HUDEP-2 (cell line): ENCODE results near the gene KNTC1.
"Not testable (repeated sequence)": the region's sequence is repeated elsewhere in the genome, so short reads cannot be mapped to it uniquely, and the experiment has no call there.

Experiments
- DNase-seq, 76 experiments: peaks; one replicate each; lab custom pipeline; 2025; ENCODE audit not compliant: unreplicated experiment in 76 of 76; lab: John Stamatoyannopoulos, UW

Gene KNTC1

GRCh38 chr12:122544537-122544936 is 17.5 kb downstream of the KNTC1 start:
- DNase-seq: no peak

- no peak for DNase-seq
Observed at GRCh38 chr12:122545855-122546254, 18.8 kb downstream of the KNTC1 start.

- DNase-seq: no peak
Observed at GRCh38 chr12:122547330-122547729, 20.3 kb downstream of the KNTC1 start.

- DNase-seq: no peak
Observed at GRCh38 chr12:122558745-122559641, 31.9 kb downstream of the KNTC1 start.

- DNase-seq: no peak
Observed at GRCh38 chr12:122560138-122560537, 33.1 kb downstream of the KNTC1 start.

- DNase-seq: no peak
Observed at GRCh38 chr12:122563361-122563760, 36.3 kb downstream of the KNTC1 start.

- DNase-seq: not testable (repeated sequence)
Observed at GRCh38 chr12:122566816-122567215, 39.8 kb downstream of the KNTC1 start.

GRCh38 chr12:122569288-122569687 is 42.2 kb downstream of the KNTC1 start:
- DNase-seq: no peak

GRCh38 chr12:122570006-122570405 is 43.0 kb downstream of the KNTC1 start:
- DNase-seq: not testable (repeated sequence)

GRCh38 chr12:122571821-122572220 is 44.8 kb downstream of the KNTC1 start:
- DNase-seq: no peak

GRCh38 chr12:122583294-122583693 is 56.2 kb downstream of the KNTC1 start:
- not testable (repeated sequence) for DNase-seq

- DNase-seq: no peak
Observed at GRCh38 chr12:122584177-122584863, 57.3 kb downstream of the KNTC1 start.

GRCh38 chr12:122590990-122591389 is 63.9 kb downstream of the KNTC1 start:
- DNase-seq: no peak

GRCh38 chr12:122591966-122592365 is 64.9 kb downstream of the KNTC1 start:
- not testable (repeated sequence) for DNase-seq

GRCh38 chr12:122592543-122592942 is 65.5 kb downstream of the KNTC1 start:
- not testable (repeated sequence) for DNase-seq

- DNase-seq: no peak
Observed at GRCh38 chr12:122593910-122594309, 66.9 kb downstream of the KNTC1 start.

GRCh38 chr12:122596838-122597237 is 69.8 kb downstream of the KNTC1 start:
- DNase-seq: no peak

GRCh38 chr12:122602456-122602855 is 75.4 kb downstream of the KNTC1 start:
- DNase-seq: no peak

- DNase-seq: no peak
Observed at GRCh38 chr12:122604993-122605392, 77.9 kb downstream of the KNTC1 start.

- DNase-seq: no peak
Observed at GRCh38 chr12:122609732-122610131, 82.7 kb downstream of the KNTC1 start.

GRCh38 chr12:122610207-122610606 is 83.2 kb downstream of the KNTC1 start:
- DNase-seq: no peak

- DNase-seq: no peak
Observed at GRCh38 chr12:122610911-122611310, 83.9 kb downstream of the KNTC1 start.
